ENCODE data around the gene PALLD. TPM values are rescaled to one million over a fixed set of nuclear protein-coding genes. Genes with fewer than 3 reads are reported as not detected.
A peak's percentile ranks its signal among the peaks of the same experiment; 100 is the strongest.

The PALLD gene
- total and polyA plus RNA-seq, 2 donors = 24.3 to 83.0 TPM

DNA sequence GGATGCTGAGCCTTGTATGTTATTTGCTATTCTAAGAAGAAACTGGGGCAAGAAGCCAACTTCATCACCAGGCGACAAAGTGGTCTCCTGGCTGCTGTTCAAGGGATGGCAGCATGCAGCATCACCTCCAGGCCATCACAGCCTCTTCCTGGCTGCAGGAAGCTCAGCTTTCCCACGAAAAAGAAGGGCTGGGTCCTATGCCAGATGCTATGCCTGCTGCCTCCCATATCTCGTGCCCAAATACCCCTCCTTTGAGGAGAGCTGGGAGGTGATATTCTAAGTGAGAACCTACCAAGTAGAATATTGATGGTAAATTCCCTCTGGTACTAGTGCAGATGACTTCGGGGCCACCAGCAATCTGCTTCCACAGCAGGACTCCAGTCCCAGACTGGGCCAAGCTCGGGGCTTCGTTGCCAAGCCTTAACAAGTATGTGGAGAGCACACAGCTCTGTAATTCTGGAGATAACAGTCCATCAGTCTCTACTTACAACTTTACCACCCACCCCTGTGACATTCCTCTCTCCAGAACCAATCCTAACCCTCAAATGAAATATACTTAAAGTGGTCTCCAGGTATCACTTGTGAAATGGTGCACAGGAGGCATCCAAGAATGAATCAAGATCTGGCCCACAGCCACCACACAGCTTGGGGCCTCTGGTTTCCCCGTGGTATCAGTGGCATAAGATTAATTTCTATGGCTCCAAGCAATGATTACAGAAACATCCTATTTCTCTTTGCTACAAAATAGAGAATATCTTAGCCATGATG is 149.3 kb downstream of the PALLD start:
- Histone ChIP-seq H3K4me3 (ENCODE audit: low read length in 2 of 2) (no peak overlapping the region), H3K4me1 (ENCODE audit: control insufficient read depth in 2 of 2, insufficient read depth in 2 of 2, low read length in 2 of 2) (no peaks in the 10 kb centered on the region), H3K36me3 (ENCODE audit: control insufficient read depth in 2 of 2, insufficient read depth in 2 of 2, low read length in 1 of 2) (no peaks in the 10 kb centered on the region), H3K27ac (ENCODE audit: low read depth in 1 of 2, low read length in 1 of 2) (no peak overlapping the region), H3K27me3 (ENCODE audit: control insufficient read depth in 2 of 2, insufficient read depth in 1 of 2, low read length in 1 of 2) (no peaks in the 10 kb centered on the region), H3K9me3 (ENCODE audit: control insufficient read depth in 2 of 2, insufficient read depth in 1 of 2, low read length in 1 of 2) (no peaks in the 10 kb centered on the region)
- no peak for DNase-seq (ENCODE audit: low read depth in 6 of 9, low spot score in 9 of 9)
- WGBS = 93% methylated on average over 7 of the region's 7 CpGs

GRCh38 chr4:168647646-168648375 is 151.0 kb downstream of the PALLD start:
- H3K4me3 ChIP-seq (ENCODE audit: low read length in 2 of 2) = no peak overlapping the region
- no peaks in the 10 kb centered on the region for H3K36me3 ChIP-seq (ENCODE audit: control insufficient read depth in 2 of 2, insufficient read depth in 2 of 2, low read length in 1 of 2)
- 91% methylated on average over 8 of the region's 8 CpGs for WGBS
- H3K27ac ChIP-seq (ENCODE audit: low read depth in 1 of 2, low read length in 1 of 2) = no peak overlapping the region
- H3K4me1 ChIP-seq (ENCODE audit: control insufficient read depth in 2 of 2, insufficient read depth in 2 of 2, low read length in 2 of 2) = no peaks in the 10 kb centered on the region
- no peak for DNase-seq (ENCODE audit: low read depth in 6 of 9, low spot score in 9 of 9)
- H3K9me3 ChIP-seq (ENCODE audit: control insufficient read depth in 2 of 2, insufficient read depth in 1 of 2, low read length in 1 of 2) = no peaks in the 10 kb centered on the region
- H3K27me3 ChIP-seq (ENCODE audit: control insufficient read depth in 2 of 2, insufficient read depth in 1 of 2, low read length in 1 of 2) = no peaks in the 10 kb centered on the region

DNA sequence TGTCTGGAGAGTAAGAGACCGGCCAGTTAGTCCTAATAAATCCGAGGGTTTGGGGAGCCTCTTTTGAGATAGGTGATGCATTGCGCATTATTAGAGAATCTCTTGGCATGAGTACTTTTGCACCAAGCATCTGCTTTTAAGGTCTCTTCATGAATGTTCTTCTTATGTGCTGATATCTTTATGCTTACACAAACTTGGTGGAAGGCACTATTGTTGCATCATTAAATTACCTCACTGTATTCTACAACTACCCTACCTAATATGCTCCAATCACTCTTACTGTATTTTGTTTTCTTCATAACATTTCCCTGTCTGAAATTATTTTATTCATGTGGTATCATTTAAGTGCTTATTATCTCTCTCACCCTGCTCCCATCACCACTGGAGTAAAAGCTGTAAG is 151.6 kb downstream of the PALLD start:
- Histone ChIP-seq H3K27ac (ENCODE audit: low read depth in 1 of 2, low read length in 1 of 2) (no peak overlapping the region), H3K36me3 (ENCODE audit: control insufficient read depth in 2 of 2, insufficient read depth in 2 of 2, low read length in 1 of 2) (no peaks in the 10 kb centered on the region), H3K4me1 (ENCODE audit: control insufficient read depth in 2 of 2, insufficient read depth in 2 of 2, low read length in 2 of 2) (no peaks in the 10 kb centered on the region), H3K9me3 (ENCODE audit: control insufficient read depth in 2 of 2, insufficient read depth in 1 of 2, low read length in 1 of 2) (no peaks in the 10 kb centered on the region), H3K27me3 (ENCODE audit: control insufficient read depth in 2 of 2, insufficient read depth in 1 of 2, low read length in 1 of 2) (no peaks in the 10 kb centered on the region), H3K4me3 (ENCODE audit: low read length in 2 of 2) (no peak overlapping the region)
- no peak for DNase-seq (ENCODE audit: low read depth in 6 of 9, low spot score in 9 of 9)
- 65% methylated on average over 3 of the region's 3 CpGs for WGBS

GRCh38 chr4:168648929-168649328 is 152.1 kb downstream of the PALLD start:
- no peaks in the 10 kb centered on the region for H3K4me1 ChIP-seq (ENCODE audit: control insufficient read depth in 2 of 2, insufficient read depth in 2 of 2, low read length in 2 of 2)
- no peak overlapping the region for H3K27ac ChIP-seq (ENCODE audit: low read depth in 1 of 2, low read length in 1 of 2)
- H3K36me3 ChIP-seq (ENCODE audit: control insufficient read depth in 2 of 2, insufficient read depth in 2 of 2, low read length in 1 of 2) = no peaks in the 10 kb centered on the region
- WGBS = 95% methylated on average over 3 of the region's 3 CpGs
- no peak for DNase-seq (ENCODE audit: low read depth in 6 of 9, low spot score in 9 of 9)
- no peaks in the 10 kb centered on the region for H3K9me3 ChIP-seq (ENCODE audit: control insufficient read depth in 2 of 2, insufficient read depth in 1 of 2, low read length in 1 of 2)
- no peak overlapping the region for H3K4me3 ChIP-seq (ENCODE audit: low read length in 2 of 2)
- no peaks in the 10 kb centered on the region for H3K27me3 ChIP-seq (ENCODE audit: control insufficient read depth in 2 of 2, insufficient read depth in 1 of 2, low read length in 1 of 2)

- no peaks in the 10 kb centered on the region for H3K9me3 ChIP-seq (ENCODE audit: control insufficient read depth in 2 of 2, insufficient read depth in 1 of 2, low read length in 1 of 2)
- WGBS = 92% methylated on average over 2 of the region's 2 CpGs
- no peak overlapping the region for H3K4me3 ChIP-seq (ENCODE audit: low read length in 2 of 2)
- H3K4me1 ChIP-seq (ENCODE audit: control insufficient read depth in 2 of 2, insufficient read depth in 2 of 2, low read length in 2 of 2) = no peaks in the 10 kb centered on the region
- no peaks in the 10 kb centered on the region for H3K36me3 ChIP-seq (ENCODE audit: control insufficient read depth in 2 of 2, insufficient read depth in 2 of 2, low read length in 1 of 2)
- H3K27me3 ChIP-seq (ENCODE audit: control insufficient read depth in 2 of 2, insufficient read depth in 1 of 2, low read length in 1 of 2) = no peaks in the 10 kb centered on the region
- no peak for DNase-seq (ENCODE audit: low read depth in 6 of 9, low spot score in 9 of 9)
- H3K27ac ChIP-seq (ENCODE audit: low read depth in 1 of 2, low read length in 1 of 2) = no peak overlapping the region
Measured at GRCh38 chr4:168651374-168651773, 154.5 kb downstream of the PALLD start.

- DNase-seq (ENCODE audit: low read depth in 6 of 9, low spot score in 9 of 9) = no peak
- H3K4me1 ChIP-seq (ENCODE audit: control insufficient read depth in 2 of 2, insufficient read depth in 2 of 2, low read length in 2 of 2) = no peaks in the 10 kb centered on the region
- 96% methylated on average over 4 of the region's 4 CpGs for WGBS
- no peaks in the 10 kb centered on the region for H3K36me3 ChIP-seq (ENCODE audit: control insufficient read depth in 2 of 2, insufficient read depth in 2 of 2, low read length in 1 of 2)
- no peaks in the 10 kb centered on the region for H3K27me3 ChIP-seq (ENCODE audit: control insufficient read depth in 2 of 2, insufficient read depth in 1 of 2, low read length in 1 of 2)
- no peak overlapping the region for H3K27ac ChIP-seq (ENCODE audit: low read depth in 1 of 2, low read length in 1 of 2)
- no peak overlapping the region for H3K4me3 ChIP-seq (ENCODE audit: low read length in 2 of 2)
- no peaks in the 10 kb centered on the region for H3K9me3 ChIP-seq (ENCODE audit: control insufficient read depth in 2 of 2, insufficient read depth in 1 of 2, low read length in 1 of 2)
Measured at GRCh38 chr4:168651864-168652263, 155.0 kb downstream of the PALLD start.

DNA sequence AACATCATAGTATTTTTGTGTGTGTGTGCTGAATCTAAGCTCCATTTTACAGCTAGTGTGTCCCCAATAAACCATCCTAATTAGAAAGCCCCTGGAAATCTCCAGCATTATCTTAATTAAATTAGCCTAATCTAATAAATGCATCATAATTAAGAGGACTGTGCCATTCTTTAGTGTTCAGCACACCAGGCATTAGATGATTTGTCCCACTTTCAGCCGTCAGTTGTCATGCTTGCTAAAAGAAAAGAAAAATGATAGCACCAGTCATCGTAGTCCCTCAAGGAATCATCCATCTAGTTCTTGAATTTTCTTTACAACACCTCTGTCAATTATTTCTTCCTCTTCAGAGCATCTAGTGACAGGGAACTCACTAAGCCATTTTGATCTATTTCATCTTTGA is 155.9 kb downstream of the PALLD start:
- WGBS = 96% methylated on average over 2 of the region's 2 CpGs
- Histone ChIP-seq H3K36me3 (ENCODE audit: control insufficient read depth in 2 of 2, insufficient read depth in 2 of 2, low read length in 1 of 2) (no peaks in the 10 kb centered on the region), H3K27ac (ENCODE audit: low read depth in 1 of 2, low read length in 1 of 2) (no peak overlapping the region), H3K4me3 (ENCODE audit: low read length in 2 of 2) (no peak overlapping the region), H3K9me3 (ENCODE audit: control insufficient read depth in 2 of 2, insufficient read depth in 1 of 2, low read length in 1 of 2) (no peaks in the 10 kb centered on the region), H3K4me1 (ENCODE audit: control insufficient read depth in 2 of 2, insufficient read depth in 2 of 2, low read length in 2 of 2) (no peaks in the 10 kb centered on the region), H3K27me3 (ENCODE audit: control insufficient read depth in 2 of 2, insufficient read depth in 1 of 2, low read length in 1 of 2) (no peaks in the 10 kb centered on the region)
- no peak for DNase-seq (ENCODE audit: low read depth in 6 of 9, low spot score in 9 of 9)

DNA sequence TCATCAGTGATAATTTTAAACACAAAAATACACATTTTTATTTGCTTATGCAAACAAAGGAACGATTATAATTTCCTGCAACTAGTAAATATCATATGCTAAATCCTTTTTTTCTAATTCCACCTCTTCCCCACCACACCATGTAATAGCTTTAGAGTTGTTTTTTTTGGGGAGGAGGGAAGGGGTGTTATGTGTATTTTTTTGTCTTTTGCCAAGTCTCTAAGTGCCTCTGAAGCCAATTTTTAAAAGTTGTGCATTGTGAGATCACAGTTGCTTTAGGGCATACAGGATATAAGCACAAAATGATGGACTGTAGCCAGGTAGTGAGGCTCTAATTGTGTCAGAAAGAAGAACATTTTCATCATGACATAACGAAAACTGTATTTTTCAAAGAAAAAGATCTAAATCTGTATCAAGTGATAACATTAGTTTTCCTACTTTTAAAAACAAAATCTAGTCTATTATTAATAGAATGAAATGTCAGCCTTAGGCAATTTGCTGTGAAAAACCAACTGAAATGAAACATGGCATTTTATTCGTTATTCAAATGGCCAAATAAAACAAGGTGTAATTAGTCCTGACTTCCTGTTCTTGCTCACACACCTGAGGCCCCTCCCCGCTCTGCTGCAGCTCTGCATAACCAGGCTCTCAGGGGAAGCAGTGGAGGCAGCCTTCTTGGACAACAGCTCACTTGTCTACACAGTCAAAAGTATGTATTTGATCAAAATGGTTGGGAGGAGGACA is 157.4 kb downstream of the PALLD start:
- H3K36me3 ChIP-seq (ENCODE audit: control insufficient read depth in 2 of 2, insufficient read depth in 2 of 2, low read length in 1 of 2) = no peaks in the 10 kb centered on the region
- no peak overlapping the region for H3K4me3 ChIP-seq (ENCODE audit: low read length in 2 of 2)
- H3K4me1 ChIP-seq (ENCODE audit: control insufficient read depth in 2 of 2, insufficient read depth in 2 of 2, low read length in 2 of 2) = no peaks in the 10 kb centered on the region
- 84% methylated on average over 4 of the region's 4 CpGs for WGBS
- no peaks in the 10 kb centered on the region for H3K27me3 ChIP-seq (ENCODE audit: control insufficient read depth in 2 of 2, insufficient read depth in 1 of 2, low read length in 1 of 2)
- DNase-seq (ENCODE audit: low read depth in 6 of 9, low spot score in 9 of 9) = no peak
- no peaks in the 10 kb centered on the region for H3K9me3 ChIP-seq (ENCODE audit: control insufficient read depth in 2 of 2, insufficient read depth in 1 of 2, low read length in 1 of 2)
- H3K27ac ChIP-seq (ENCODE audit: low read depth in 1 of 2, low read length in 1 of 2) = no peak overlapping the region

DNA sequence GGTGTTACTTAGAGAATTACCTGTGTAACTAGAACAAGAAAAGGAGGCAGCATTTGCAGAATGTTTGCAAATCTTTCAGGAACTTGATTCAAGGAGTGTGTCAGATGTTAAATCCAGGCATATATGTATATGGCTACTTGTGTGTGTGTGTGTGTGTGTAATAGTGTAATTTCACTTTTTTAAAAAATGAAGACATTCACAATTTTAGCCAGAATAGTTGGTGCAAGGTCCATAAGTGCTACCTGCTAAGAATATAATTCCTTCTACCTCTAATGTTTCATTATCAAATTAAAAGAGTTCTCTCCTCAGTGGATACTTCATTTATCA is 158.0 kb downstream of the PALLD start:
- Histone ChIP-seq H3K27ac (ENCODE audit: low read depth in 1 of 2, low read length in 1 of 2) (peak overlapping the region in 1 of 2 donors; percentile 14), H3K4me3 (ENCODE audit: low read length in 2 of 2) (no peak overlapping the region), H3K4me1 (ENCODE audit: control insufficient read depth in 2 of 2, insufficient read depth in 2 of 2, low read length in 2 of 2) (no peaks in the 10 kb centered on the region), H3K9me3 (ENCODE audit: control insufficient read depth in 2 of 2, insufficient read depth in 1 of 2, low read length in 1 of 2) (no peaks in the 10 kb centered on the region), H3K27me3 (ENCODE audit: control insufficient read depth in 2 of 2, insufficient read depth in 1 of 2, low read length in 1 of 2) (no peaks in the 10 kb centered on the region), H3K36me3 (ENCODE audit: control insufficient read depth in 2 of 2, insufficient read depth in 2 of 2, low read length in 1 of 2) (no peaks in the 10 kb centered on the region)
- DNase-seq (ENCODE audit: low read depth in 6 of 9, low spot score in 9 of 9) = no peak
